GM21723 (cell line): ENCODE results near the gene XAF1.
"Not testable (repeated sequence)": the region's sequence is repeated elsewhere in the genome, so short reads cannot be mapped to it uniquely, and the experiment has no call there.

ENCODE experiments used
- ATAC-seq: cut with Tn5 transposase; IDR thresholded peaks from one replicate; pipeline ENCODE4 v1.9.1; 2021; ENCODE audit warnings: mild to moderate bottlenecking, moderate library complexity; ENCODE audit not compliant: unreplicated experiment

Gene XAF1, protein sequence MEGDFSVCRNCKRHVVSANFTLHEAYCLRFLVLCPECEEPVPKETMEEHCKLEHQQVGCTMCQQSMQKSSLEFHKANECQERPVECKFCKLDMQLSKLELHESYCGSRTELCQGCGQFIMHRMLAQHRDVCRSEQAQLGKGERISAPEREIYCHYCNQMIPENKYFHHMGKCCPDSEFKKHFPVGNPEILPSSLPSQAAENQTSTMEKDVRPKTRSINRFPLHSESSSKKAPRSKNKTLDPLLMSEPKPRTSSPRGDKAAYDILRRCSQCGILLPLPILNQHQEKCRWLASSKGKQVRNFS

GRCh38 chr17:6755731-6756184, at the start of gene XAF1:
Gene XAF1 (plus strand): TSS chr17:6756046. CDS start chr17:6756079, 33 bp downstream.
- ATAC-seq: no peak

DNA sequence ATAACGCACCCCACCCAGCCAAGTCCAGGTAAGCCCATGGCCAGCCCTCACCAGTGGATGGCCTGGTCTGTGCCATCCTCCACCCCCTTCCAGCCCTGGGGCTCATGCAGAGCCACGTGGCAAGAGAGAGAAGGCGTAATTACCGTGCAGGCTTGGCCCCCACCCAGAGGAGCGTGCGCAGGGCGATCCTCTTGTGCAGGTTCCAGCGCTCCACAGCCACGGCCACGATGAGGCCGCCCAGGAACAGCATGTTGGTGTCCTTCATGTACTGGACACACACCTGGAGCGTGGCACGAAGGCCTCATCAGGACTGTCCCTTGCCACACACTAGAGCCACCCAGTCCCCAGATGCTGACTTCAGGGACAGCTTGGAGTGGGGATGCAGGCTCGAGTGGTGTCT, 49.3 kb upstream of the XAF1 start:
- ATAC-seq: no peak

DNA sequence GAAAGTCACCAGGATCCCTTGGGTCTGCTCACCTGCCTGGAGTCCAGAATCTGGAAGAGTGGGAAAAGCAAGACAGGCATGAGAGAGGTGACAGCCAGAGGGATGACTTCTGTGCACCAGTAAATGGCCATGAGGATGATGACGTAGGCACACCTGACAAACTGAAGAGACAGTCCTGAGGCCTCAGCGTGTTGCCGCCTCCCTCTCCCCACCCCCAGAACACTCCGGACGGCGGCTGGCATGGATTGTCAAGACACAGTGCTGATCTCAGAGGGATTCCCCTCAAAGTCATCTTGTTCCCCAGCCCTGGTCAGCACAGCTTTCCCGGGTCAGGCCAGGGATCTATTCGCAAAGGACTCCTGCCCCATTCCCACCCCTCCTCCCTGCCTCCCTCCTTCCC, 48.9 kb upstream of the XAF1 start:
- ATAC-seq: no peak

DNA sequence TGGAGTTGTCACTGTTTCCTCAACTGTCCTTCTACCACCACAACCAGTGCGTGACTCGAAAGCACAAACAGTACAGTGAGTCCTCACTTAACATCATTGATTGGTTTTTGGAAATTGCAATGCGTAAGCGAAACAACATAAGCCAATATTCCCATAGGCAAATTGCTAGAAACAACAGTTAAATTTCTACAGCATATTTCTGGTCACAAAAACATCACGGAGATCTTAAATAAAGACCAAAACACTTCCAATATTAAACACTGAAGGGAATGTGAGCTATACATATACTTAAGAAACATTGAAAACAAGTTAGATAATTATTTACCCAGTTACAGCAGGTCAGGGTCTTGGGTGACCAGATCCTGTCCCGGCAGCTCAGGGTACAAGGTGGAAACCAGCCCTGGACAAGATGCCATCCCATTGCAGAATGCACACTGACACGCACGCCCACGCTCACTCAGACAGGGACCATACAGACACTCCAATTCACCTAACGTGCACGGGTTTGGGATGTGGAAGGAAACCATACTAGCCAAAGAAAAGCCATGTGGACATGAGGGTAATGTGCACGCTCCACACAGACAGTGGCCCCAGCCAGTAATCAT, 47.4 kb upstream of the XAF1 start:
- no peak for ATAC-seq

DNA sequence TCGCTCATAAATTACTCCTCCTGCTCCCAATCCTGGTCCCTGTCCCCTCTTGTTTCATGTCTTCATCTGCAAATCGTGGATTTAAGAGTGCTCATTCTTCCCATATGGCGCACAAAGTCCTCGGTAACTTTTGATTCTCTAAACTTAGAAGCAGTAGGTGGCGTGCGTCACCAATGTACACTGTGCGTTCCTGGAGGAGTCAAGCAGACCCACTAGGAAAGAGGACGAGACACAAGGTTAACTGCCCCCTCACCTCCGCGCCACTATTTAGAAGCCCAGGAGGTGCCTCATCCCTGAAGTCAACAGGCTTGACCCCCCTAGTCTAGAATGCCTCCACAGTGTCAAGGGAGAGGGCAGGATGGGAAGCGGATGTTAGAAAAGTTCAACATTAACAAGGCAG, 45.5 kb upstream of the XAF1 start:
- ATAC-seq: no peak

DNA sequence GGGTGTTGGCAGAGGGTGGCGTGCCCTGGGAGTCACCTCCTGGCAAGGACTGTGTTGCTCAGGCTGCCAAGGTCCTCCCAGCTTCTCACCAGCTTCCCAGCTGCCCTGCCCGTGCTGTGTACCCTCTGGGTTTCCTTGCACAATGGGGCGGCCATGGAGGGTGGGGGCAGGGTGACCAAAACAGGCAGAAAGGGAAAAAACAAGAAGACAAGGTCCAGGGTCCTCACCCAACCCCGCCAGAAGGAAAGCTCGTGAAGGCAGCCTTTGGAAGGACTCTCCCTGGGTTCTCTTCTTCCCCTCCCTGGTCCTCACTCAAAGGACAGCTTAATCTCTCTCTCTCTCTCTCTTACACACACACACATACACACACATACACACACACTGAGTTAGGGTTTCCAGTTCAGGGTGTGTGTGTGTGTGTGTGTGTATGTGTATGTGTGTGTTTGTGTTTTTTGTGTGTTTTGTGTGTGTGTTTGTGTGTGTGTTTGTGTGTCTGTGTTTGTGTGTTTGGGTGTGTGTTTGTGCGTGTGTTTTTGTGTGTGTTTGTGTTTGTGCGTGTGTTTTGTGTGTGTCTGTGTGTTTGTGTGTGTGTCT, 44.7 kb upstream of the XAF1 start:
- no peak for ATAC-seq

GRCh38 chr17:6711681-6712057, 44.2 kb upstream of the XAF1 start:
- ATAC-seq: no peak

- ATAC-seq: no peak
Measured at GRCh38 chr17:6712058-6712853, 43.6 kb upstream of the XAF1 start.

- no peak for ATAC-seq
Measured at GRCh38 chr17:6712854-6713129, 43.1 kb upstream of the XAF1 start.

- no peak for ATAC-seq
Measured at GRCh38 chr17:6713130-6713917, 42.5 kb upstream of the XAF1 start, which contains the start of gene SLC13A5. Gene SLC13A5 (minus strand): TSS chr17:6713369. CDS start chr17:6713333, 36 bp downstream.

GRCh38 chr17:6713918-6714271, 42.0 kb upstream of the XAF1 start:
- no peak for ATAC-seq

DNA sequence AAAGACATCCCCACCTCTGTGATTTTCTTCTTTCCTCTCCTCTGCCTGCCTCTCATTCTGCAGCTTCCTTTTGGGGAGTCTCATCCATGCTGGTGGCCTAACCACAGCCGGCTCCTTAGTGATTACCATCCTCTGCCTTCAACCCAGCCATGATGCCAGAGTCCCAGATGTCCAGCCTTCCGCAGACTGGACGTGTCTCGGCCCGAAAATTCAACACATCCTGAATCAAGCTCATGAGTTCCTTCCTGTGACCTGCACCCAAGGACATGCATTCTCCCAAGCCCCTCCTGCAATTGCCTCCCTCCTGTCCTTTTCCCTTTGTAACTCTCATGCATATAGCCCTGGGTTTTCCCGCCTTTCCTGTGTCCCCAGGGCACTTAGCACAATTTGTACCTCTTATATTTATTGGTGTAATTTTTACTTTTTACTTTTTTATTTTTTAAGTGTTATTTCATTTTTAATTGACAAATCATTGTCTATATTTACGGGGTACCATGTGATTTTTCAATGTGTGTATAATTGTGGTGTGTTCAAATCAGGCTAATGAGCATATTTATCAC, 41.5 kb upstream of the XAF1 start:
- no peak for ATAC-seq

DNA sequence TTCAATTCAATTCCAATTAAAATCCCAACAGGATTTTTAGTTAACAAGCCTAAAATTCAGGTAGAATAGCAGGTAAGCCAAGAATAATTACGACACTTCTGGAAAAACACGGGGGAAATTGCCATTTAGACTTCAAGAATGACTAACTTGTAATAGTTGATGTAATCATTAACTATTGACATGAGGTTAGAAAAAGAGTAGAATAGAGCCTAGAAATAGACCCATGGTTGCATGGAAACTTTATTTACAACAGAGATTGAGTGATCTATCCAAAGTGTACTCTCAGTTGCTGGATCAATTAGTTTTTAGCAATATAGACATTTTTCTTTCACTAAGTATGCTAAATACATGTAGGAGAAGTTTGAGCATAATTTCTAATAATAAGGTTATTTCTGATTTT, 39.1 kb upstream of the XAF1 start:
- no peak for ATAC-seq

- ATAC-seq: no peak
Measured at GRCh38 chr17:6721744-6722143, 34.1 kb upstream of the XAF1 start.

GRCh38 chr17:6724009-6724408, 31.8 kb upstream of the XAF1 start:
- ATAC-seq: no peak

GRCh38 chr17:6729531-6729930, 26.3 kb upstream of the XAF1 start:
- no peak for ATAC-seq

GRCh38 chr17:6746665-6747064, 9.2 kb upstream of the XAF1 start:
- not testable (repeated sequence) for ATAC-seq

DNA sequence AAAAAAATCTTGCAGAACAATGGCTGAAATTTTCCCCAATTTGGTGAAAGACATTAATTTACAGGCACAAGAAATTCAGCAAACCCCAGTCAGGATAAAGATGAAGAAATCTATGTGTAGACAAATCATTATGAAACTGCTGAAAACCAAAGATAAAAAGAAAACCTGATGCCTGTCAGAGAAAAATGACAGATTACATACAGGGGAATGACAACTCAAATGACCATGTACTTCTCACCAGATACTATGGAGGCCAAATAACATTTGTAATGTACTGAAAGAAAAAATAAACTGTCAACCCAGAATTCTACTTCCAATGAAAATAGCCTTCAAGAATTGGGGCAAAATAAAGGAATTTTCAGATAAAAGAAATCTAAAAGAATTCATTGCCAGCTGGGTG, 7.2 kb upstream of the XAF1 start:
- no peak for ATAC-seq

- no peak for ATAC-seq
Measured at GRCh38 chr17:6749519-6749918, 6.3 kb upstream of the XAF1 start.

DNA sequence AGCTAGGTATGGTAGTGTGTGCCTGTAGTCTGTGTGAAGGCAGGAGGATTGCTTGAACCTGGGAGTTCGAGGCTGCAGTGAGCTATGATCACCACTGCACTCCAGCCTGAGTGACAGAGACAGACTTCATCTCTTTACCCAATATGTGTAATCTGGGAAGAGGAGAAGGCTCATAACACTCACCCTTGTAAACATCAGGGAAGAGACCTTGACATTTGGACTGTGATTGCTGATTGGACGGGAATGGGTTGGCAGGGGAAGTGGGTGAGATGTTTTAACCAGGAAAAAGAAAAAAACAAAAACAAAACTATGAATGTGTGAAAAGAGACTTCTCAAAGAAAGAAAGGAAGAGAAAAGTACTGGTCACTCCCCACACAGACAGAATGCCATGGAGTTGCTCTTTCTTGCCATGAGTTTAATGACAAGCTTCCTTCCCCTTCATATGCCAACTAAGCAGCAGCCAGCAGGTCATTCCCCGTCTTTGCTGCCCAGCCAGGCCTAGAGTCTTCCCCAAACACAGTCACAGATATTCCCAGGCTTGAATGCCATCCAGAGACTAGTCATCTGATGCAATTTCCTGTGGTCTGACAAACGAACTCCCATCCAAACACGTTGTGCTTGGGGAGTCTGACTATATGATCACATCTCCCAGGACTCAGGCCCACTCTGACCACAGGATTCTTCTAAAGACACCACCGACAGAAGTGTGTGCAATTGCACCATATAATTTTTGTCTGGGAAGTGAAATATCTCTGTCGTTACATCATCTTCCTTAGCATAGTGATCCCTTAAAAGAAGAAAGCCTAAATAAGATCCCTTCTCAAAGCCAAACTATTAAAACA, 3.6 kb upstream of the XAF1 start:
- ATAC-seq: no peak
